ENCODE data around the gene FAT2.
"Not testable (repeated sequence)": the region's sequence is repeated elsewhere in the genome, so short reads cannot be mapped to it uniquely, and the experiment has no call there.

FAT2 gene

GRCh38 chr5:151611127-151611775 is 20.1 kb upstream of the FAT2 start:
- no peak for DNase-seq (ENCODE audit: low read depth)

- DNase-seq (ENCODE audit: low read depth), result no peak
Measured at GRCh38 chr5:151608522-151608921, 17.4 kb upstream of the FAT2 start.

- no peak for DNase-seq (ENCODE audit: low read depth)
Measured at GRCh38 chr5:151607304-151607703, 16.2 kb upstream of the FAT2 start.

- no peak for DNase-seq (ENCODE audit: low read depth)
Measured at GRCh38 chr5:151605559-151605958, 14.4 kb upstream of the FAT2 start.

- no peak for DNase-seq (ENCODE audit: low read depth)
Measured at GRCh38 chr5:151602806-151603205, 11.7 kb upstream of the FAT2 start.

GRCh38 chr5:151601391-151601790 is 10.3 kb upstream of the FAT2 start:
- DNase-seq (ENCODE audit: low read depth), result no peak

GRCh38 chr5:151600069-151600665 is 9.0 kb upstream of the FAT2 start:
- DNase-seq (ENCODE audit: low read depth), result no peak

GRCh38 chr5:151598984-151599383 is 7.9 kb upstream of the FAT2 start:
- no peak for DNase-seq (ENCODE audit: low read depth)

GRCh38 chr5:151598549-151598948 is 7.4 kb upstream of the FAT2 start:
- DNase-seq (ENCODE audit: low read depth), result no peak

- DNase-seq (ENCODE audit: low read depth), result no peak
Measured at GRCh38 chr5:151597749-151598148, 6.6 kb upstream of the FAT2 start.

GRCh38 chr5:151596828-151597539 is 5.9 kb upstream of the FAT2 start:
- DNase-seq (ENCODE audit: low read depth), result no peak

GRCh38 chr5:151595411-151595826 is 4.3 kb upstream of the FAT2 start:
- DNase-seq (ENCODE audit: low read depth), result no peak

GRCh38 chr5:151592855-151593408 is 1.8 kb upstream of the FAT2 start:
- no peak for DNase-seq (ENCODE audit: low read depth)

GRCh38 chr5:151589878-151590570 is 1.1 kb downstream of the FAT2 start:
- no peak for DNase-seq (ENCODE audit: low read depth)

GRCh38 chr5:151587796-151588555 is 3.2 kb downstream of the FAT2 start:
- DNase-seq (ENCODE audit: low read depth), result no peak

- DNase-seq (ENCODE audit: low read depth), result no peak
Measured at GRCh38 chr5:151585970-151586369, 5.2 kb downstream of the FAT2 start.

GRCh38 chr5:151585344-151585743 is 5.8 kb downstream of the FAT2 start:
- DNase-seq (ENCODE audit: low read depth), result not testable (repeated sequence)

- DNase-seq (ENCODE audit: low read depth), result no peak
Measured at GRCh38 chr5:151584057-151584937, 6.8 kb downstream of the FAT2 start.

- DNase-seq (ENCODE audit: low read depth), result no peak
Measured at GRCh38 chr5:151581812-151582583, 9.1 kb downstream of the FAT2 start.

- DNase-seq (ENCODE audit: low read depth), result no peak
Measured at GRCh38 chr5:151581347-151581746, 9.8 kb downstream of the FAT2 start.

Data from stimulated activated CD8-positive, alpha-beta memory T cell treated with anti-CD3 and anti-CD28 coated beads, Interleukin-12 subunit alpha, Interleukin-12 subunit beta, amount 100 ng/mL, for 1 hour (primary cell).